H9 (cell line): ENCODE measurements around the gene RNASET2. TPM values are rescaled to one million over a fixed set of nuclear protein-coding genes. Genes with fewer than 3 reads are reported as not detected.
A peak's percentile ranks its signal among the peaks of the same experiment; 100 is the strongest.

Source experiments
- DNase-seq: peaks from one replicate; pipeline ENCODE4 v3.0.0-alpha.2; 2017
- H2AFZ ChIP-seq: one replicate; pipeline ENCODE4 v1.6.1; 2013; ENCODE audit warnings: mild to moderate bottlenecking, low read length, control low read depth, moderate library complexity
- H2AK5ac ChIP-seq: 2 replicates; pipeline ENCODE4 v1.6.1; 2013; ENCODE audit warnings: low read length, control low read depth, mixed read lengths; ENCODE audit not compliant: insufficient read length
- H2BK120ac ChIP-seq: one replicate; pipeline ENCODE4 v1.6.1; 2013; ENCODE audit warnings: low read depth, mild to moderate bottlenecking, low read length, control low read depth, inconsistent platforms; ENCODE audit not compliant: poor library complexity, severe bottlenecking
- H2BK12ac ChIP-seq: 2 replicates; pipeline ENCODE4 v1.6.1; 2013; ENCODE audit warnings: low read length, control low read depth, mixed read lengths, low read depth; ENCODE audit not compliant: insufficient read length
- H2BK15ac ChIP-seq: 2 replicates; pipeline ENCODE4 v1.6.1; 2013; ENCODE audit warnings: low read depth, low read length, control low read depth
- H2BK20ac ChIP-seq: one replicate; pipeline ENCODE4 v1.6.1; 2013; ENCODE audit warnings: low read depth, mild to moderate bottlenecking, low read length, control low read depth, inconsistent platforms; ENCODE audit not compliant: poor library complexity, severe bottlenecking
- H2BK5ac ChIP-seq: 2 replicates; pipeline ENCODE4 v1.6.1; 2013; ENCODE audit warnings: low read length, control low read depth, mixed read lengths; ENCODE audit not compliant: insufficient read length
- H3K14ac ChIP-seq: 2 replicates; pipeline ENCODE4 v1.6.1; 2013; ENCODE audit warnings: low read length, control low read depth; ENCODE audit not compliant: insufficient read depth
- H3K18ac ChIP-seq: 2 replicates; pipeline ENCODE4 v1.6.1; 2013; ENCODE audit warnings: low read depth, mild to moderate bottlenecking, mixed read lengths, low read length, control low read depth; ENCODE audit not compliant: insufficient read length
- H3K23ac ChIP-seq: 2 replicates; pipeline ENCODE4 v1.6.1; 2013; ENCODE audit warnings: low read length, control low read depth, mixed read lengths, low read depth; ENCODE audit not compliant: insufficient read length
- H3K23me2 ChIP-seq: 2 replicates; pipeline ENCODE4 v1.6.1; 2013; ENCODE audit warnings: low read depth, mild to moderate bottlenecking, mixed read lengths, low read length, control low read depth; ENCODE audit not compliant: insufficient read length, poor library complexity, severe bottlenecking
- H3K27ac ChIP-seq: 2 replicates; pipeline ENCODE4 v1.5.1; 2013; ENCODE audit warnings: low read length, control low read depth, mixed read lengths, low read depth; ENCODE audit not compliant: insufficient read length
- H3K27me3 ChIP-seq: 2 replicates; pipeline ENCODE4 v1.6.1; 2013; ENCODE audit warnings: low read length, control low read depth, inconsistent platforms; ENCODE audit not compliant: insufficient read depth
- H3K4ac ChIP-seq: 2 replicates; pipeline ENCODE4 v1.6.1; 2013; ENCODE audit warnings: low read depth, mild to moderate bottlenecking, control low read depth, inconsistent platforms, low read length, moderate library complexity
- H3K4me1 ChIP-seq: 2 replicates; pipeline ENCODE4 v1.6.1; 2013; ENCODE audit warnings: low read length, control low read depth, inconsistent platforms; ENCODE audit not compliant: insufficient read depth
- H3K4me2 ChIP-seq: 2 replicates; pipeline ENCODE4 v1.6.1; 2013; ENCODE audit warnings: low read length, control low read depth, mixed read lengths; ENCODE audit not compliant: insufficient read length, insufficient read depth
- H3K56ac ChIP-seq: 2 replicates; pipeline ENCODE4 v1.6.1; 2013; ENCODE audit warnings: low read depth, mild to moderate bottlenecking, mixed read lengths, low read length, control low read depth; ENCODE audit not compliant: insufficient read length
- H3K79me1 ChIP-seq: 2 replicates; pipeline ENCODE4 v1.6.1; 2013; ENCODE audit warnings: low read depth, mild to moderate bottlenecking, moderate library complexity, low read length, control low read depth, inconsistent platforms; ENCODE audit not compliant: insufficient read depth, poor library complexity, severe bottlenecking
- H3K79me2 ChIP-seq: 2 replicates; pipeline ENCODE4 v1.6.1; 2013; ENCODE audit warnings: low read length, control low read depth, inconsistent platforms; ENCODE audit not compliant: insufficient read depth
- H3K9ac ChIP-seq: 2 replicates; pipeline ENCODE4 v1.6.1; 2013; ENCODE audit warnings: low read length, control low read depth, mixed read lengths; ENCODE audit not compliant: insufficient read length; ENCODE audit errors: extremely low read depth
- H3K9me3 ChIP-seq: one replicate; pipeline ENCODE4 v1.6.1; 2013; ENCODE audit warnings: low read depth, low read length, inconsistent platforms; ENCODE audit not compliant: control insufficient read depth
- H3T11ph ChIP-seq: one replicate; pipeline ENCODE4 v1.6.1; 2013; ENCODE audit warnings: mild to moderate bottlenecking, low read length, control low read depth, inconsistent platforms
- H4K20me1 ChIP-seq: one replicate; pipeline ENCODE4 v1.6.1; 2013; ENCODE audit not compliant: control insufficient read depth, insufficient read length, insufficient read depth
- H4K5ac ChIP-seq: 2 replicates; pipeline ENCODE4 v1.6.1; 2013; ENCODE audit warnings: low read depth, mild to moderate bottlenecking, mixed read lengths, low read length, control low read depth; ENCODE audit not compliant: insufficient read length
- H4K8ac ChIP-seq: replicated peaks from 2 replicates; pipeline ENCODE4 v1.6.1; 2013; ENCODE audit warnings: low read length, control low read depth, mixed read lengths, low read depth; ENCODE audit not compliant: insufficient read length
- H4K91ac ChIP-seq: 2 replicates; pipeline ENCODE4 v1.6.1; 2013; ENCODE audit warnings: low read depth, mild to moderate bottlenecking, moderate library complexity, mixed read lengths, low read length, control low read depth; ENCODE audit not compliant: insufficient read length
- H3K27ac Mint-ChIP-seq, 3 experiments: 2 replicates in 2 of 3; 3 replicates in 1 of 3; pipeline ENCODE4 v1.8.0; 2020 to 2021; ENCODE audit warnings: mixed read lengths in 3 of 3, mild to moderate bottlenecking in 1 of 3, moderate library complexity in 1 of 3
- H3K27me3 Mint-ChIP-seq: 2 replicates; pipeline ENCODE4 v1.8.0; 2021; ENCODE audit warnings: low read depth, mild to moderate bottlenecking, moderate library complexity, mixed read lengths
- H3K36me3 Mint-ChIP-seq, 3 experiments: 2 replicates in 2 of 3; 3 replicates in 1 of 3; pipeline ENCODE4 v1.8.0; 2020 to 2021; ENCODE audit warnings: low read depth in 3 of 3, mixed read lengths in 3 of 3; ENCODE audit not compliant: insufficient read depth in 1 of 3
- H3K4me1 Mint-ChIP-seq, 2 experiments: 2 replicates each; pipeline ENCODE4 v1.8.0; 2020; ENCODE audit warnings: mixed read lengths in 2 of 2
- H3K4me3 Mint-ChIP-seq, 2 experiments: 2 replicates in 1 of 2; 3 replicates in 1 of 2; pipeline ENCODE4 v1.8.0; 2020 to 2021; ENCODE audit warnings: mild to moderate bottlenecking in 2 of 2, mixed read lengths in 2 of 2, moderate library complexity in 1 of 2
- H3K9me3 Mint-ChIP-seq, 2 experiments: 2 replicates in 1 of 2; 3 replicates in 1 of 2; pipeline ENCODE4 v1.8.0; 2020; ENCODE audit warnings: mild to moderate bottlenecking in 2 of 2, mixed read lengths in 2 of 2, moderate library complexity in 1 of 2
- WGBS: extraction: QIAGEN DNeasy Blood & Tissue Kit; methylation state at CpG from one replicate; pipeline ENCODE4 v1.1.7; 2013; ENCODE audit warnings: missing lambda C conversion rate, low lambda C conversion rate, mixed read lengths; ENCODE audit not compliant: insufficient read length; ENCODE audit errors: extremely low coverage; 5-methylcytosine and 5-hydroxymethylcytosine counted together
- total RNA-seq: library from RNA; stranded (reverse); gene quantifications from 2 replicates; pipeline ENCODE4 v1.2.1, GENCODE V29; 2021
- TF ChIP-seq, protein P1 (sequence below): fragments of 200-600 bp; sonication (generic); conservative IDR thresholded peaks from 3 replicates; pipeline ENCODE4 v1.8.0; 2021; ENCODE audit warnings: antibody characterized with exemption, mild to moderate bottlenecking

RNASET2 gene
- total RNA-seq, 1 experiment from 2014 or later = 28.2 TPM

- H3K9me3 Mint-ChIP-seq = peaks cover 3 to 4% of the 10 kb centered on the region in 2 experiments
- H3K79me1 ChIP-seq = no peaks in the 10 kb centered on the region
- H2BK20ac ChIP-seq = no peak overlapping the region
- peaks cover 18% of the 10 kb centered on the region for H3K27me3 Mint-ChIP-seq
- no peak overlapping the region for H3T11ph ChIP-seq
- no CpG with 5 or more reads among the region's 5 CpGs for WGBS
- no peak for DNase-seq
- H3K36me3 Mint-ChIP-seq = peaks cover 3 to 11% (median 8%) of the 10 kb centered on the region in 3 experiments; a peak in 4 of 7 replicates
- no peak overlapping the region for H4K8ac ChIP-seq
- no peaks in the 10 kb centered on the region for H3K79me2 ChIP-seq
- H3K9ac ChIP-seq = no peak overlapping the region
- H2AFZ ChIP-seq = no peak overlapping the region
- no peak overlapping the region for H2BK120ac ChIP-seq
- peaks cover 9% of the 10 kb centered on the region for H3K23me2 ChIP-seq
- H3K4me1 ChIP-seq = no peaks in the 10 kb centered on the region; the same call in 1 of the 2 replicates
- no peaks in the 10 kb centered on the region for H3K9me3 ChIP-seq
- H3K4me2 ChIP-seq = peak overlapping the region; percentile 62
- H2AK5ac ChIP-seq = no peak overlapping the region
- no peaks in the 10 kb centered on the region for H4K20me1 ChIP-seq
- TF ChIP-seq, protein P1, sequence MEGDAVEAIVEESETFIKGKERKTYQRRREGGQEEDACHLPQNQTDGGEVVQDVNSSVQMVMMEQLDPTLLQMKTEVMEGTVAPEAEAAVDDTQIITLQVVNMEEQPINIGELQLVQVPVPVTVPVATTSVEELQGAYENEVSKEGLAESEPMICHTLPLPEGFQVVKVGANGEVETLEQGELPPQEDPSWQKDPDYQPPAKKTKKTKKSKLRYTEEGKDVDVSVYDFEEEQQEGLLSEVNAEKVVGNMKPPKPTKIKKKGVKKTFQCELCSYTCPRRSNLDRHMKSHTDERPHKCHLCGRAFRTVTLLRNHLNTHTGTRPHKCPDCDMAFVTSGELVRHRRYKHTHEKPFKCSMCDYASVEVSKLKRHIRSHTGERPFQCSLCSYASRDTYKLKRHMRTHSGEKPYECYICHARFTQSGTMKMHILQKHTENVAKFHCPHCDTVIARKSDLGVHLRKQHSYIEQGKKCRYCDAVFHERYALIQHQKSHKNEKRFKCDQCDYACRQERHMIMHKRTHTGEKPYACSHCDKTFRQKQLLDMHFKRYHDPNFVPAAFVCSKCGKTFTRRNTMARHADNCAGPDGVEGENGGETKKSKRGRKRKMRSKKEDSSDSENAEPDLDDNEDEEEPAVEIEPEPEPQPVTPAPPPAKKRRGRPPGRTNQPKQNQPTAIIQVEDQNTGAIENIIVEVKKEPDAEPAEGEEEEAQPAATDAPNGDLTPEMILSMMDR = no peak
- H3K18ac ChIP-seq = no peak overlapping the region
- no peak overlapping the region for H4K5ac ChIP-seq
- no peak overlapping the region for H3K23ac ChIP-seq
- H3K4ac ChIP-seq = no peak overlapping the region
- H3K56ac ChIP-seq = no peak overlapping the region
- no peak overlapping the region for H2BK5ac ChIP-seq
- H3K27me3 ChIP-seq = no peaks in the 10 kb centered on the region
- H2BK15ac ChIP-seq = no peak overlapping the region
- no peak overlapping the region for H3K14ac ChIP-seq
- H3K27ac Mint-ChIP-seq = no peak overlapping the region
- H4K91ac ChIP-seq = no peak overlapping the region
- H2BK12ac ChIP-seq = no peak overlapping the region
- peaks cover 25 to 29% of the 10 kb centered on the region in 2 experiments for H3K4me1 Mint-ChIP-seq
- H3K4me3 Mint-ChIP-seq = peak overlapping the region; percentile 68 to 82
- H3K27ac ChIP-seq = no peak overlapping the region
Measured at GRCh38 chr6:166957805-166958076, 1.4 kb upstream of the RNASET2 start.
